ENCODE measurements around the gene HDAC4.

HDAC4 gene

DNA sequence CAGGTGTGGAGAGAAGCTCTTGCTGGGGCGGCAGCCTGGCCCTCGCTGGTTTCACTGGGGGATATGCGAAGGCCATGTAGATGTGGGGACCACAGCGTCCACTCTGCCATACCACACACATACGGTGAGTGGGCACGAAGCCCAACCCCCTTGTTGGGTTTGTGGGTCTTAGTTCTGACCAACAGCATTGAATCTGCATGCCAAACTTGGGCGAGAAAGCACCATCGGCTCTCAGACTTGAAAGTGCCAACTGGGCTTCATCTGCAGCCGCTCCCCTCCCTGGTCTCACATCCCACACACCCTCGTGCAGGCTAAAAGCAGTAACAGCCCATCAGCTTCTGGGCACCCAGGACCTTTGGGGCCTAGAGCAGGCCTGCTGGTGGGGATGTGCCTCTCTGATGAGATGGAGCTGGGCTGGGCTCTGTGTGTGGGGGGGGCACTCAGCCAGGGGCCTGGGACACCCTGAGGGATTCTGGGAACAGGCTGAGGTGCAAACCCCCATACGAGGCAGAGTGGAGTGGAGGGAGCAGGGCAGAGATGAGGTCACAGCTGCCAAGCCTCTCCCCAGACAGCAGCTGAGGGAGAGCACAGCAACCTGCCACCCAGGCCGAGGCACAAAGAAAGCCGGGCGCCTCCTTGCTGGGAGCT, 288.6 kb downstream of the HDAC4 start:
- no peak for DNase-seq

DNA sequence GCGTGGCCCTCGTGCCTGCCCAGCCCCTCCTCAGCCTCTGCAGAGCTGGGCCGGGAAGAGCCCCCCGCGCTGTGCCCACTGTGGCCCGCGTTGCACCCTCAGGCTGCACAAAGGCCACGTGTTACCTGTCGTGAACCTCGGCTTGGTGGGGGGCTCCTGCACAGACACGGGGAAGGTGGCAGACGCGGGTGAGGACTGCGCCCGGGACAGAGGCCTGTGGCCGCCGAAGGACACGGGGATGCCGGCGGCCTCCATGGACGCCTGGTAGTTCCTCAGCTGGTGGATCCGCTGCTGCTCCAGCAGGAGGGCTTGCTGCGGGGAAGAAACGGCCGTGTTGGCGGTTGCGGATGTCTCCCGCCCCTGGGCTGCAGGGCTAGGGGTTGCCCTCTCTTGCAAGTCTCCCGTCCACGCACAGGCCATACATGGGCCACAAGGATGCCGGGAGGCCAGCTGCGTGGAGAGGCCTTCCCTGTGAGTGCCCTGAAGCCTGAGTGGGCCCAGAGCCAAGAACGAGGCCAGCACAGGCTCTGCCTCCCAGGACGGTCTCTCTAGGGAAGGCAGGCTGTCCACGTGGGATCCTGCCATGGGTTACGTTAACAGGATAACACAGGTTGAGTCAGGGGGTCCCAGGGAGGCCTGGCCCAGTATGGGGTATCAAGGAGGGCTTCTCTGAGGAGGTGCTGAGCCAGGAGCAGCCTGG, 289.3 kb downstream of the HDAC4 start:
- no peak for DNase-seq

DNA sequence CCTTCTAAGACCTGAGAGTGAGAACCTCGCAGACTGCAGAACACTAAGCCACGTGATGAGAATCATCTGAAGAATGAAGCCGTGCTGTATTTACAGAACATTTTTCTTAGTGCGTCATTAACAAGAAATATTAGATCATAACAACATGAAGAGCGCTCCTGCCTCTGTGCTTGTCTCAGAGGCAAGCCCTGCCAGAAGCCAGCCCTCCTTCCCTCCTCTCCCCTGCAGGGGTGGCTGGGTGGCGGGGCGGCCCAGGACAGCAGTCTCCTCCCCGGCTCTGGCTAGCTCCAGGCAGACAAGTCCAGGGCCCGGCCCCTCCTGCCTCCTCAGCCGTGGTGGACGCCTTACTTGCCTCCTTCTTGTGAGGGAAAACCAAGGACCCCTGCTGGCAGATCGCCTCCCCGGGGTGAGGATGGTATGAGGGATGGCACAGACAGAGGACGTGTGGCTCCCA, 290.2 kb downstream of the HDAC4 start:
- DNase-seq: no peak

DNA sequence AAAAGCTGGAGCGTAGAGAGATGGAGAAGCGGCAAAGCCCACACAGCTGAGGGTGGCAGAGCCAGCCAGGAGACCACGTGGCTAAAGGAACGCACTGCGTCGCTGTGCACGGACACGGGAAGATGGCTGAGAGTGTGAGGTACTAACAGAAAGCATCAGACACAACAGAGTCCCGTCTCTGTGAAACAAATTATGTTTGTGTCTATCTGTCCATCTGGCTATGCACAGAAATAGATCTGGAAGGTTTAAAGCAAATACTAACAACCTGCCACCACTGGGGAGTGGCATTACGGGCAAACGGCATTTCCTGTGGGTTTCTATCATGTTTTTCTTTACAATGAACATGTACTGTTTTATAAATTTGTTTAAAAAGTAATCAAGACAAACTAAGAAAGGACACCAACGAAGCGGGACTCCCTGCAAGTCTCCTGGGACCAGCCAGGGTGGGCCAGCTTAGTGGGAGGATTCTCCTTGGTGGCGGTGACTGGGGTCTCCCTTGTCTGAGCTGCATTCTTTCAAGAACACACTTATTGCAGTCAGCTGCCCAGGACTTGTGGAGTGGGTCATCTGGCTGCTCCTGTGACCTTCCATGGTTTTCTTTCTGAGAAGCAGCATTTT, 290.8 kb downstream of the HDAC4 start:
- DNase-seq: no peak

DNA sequence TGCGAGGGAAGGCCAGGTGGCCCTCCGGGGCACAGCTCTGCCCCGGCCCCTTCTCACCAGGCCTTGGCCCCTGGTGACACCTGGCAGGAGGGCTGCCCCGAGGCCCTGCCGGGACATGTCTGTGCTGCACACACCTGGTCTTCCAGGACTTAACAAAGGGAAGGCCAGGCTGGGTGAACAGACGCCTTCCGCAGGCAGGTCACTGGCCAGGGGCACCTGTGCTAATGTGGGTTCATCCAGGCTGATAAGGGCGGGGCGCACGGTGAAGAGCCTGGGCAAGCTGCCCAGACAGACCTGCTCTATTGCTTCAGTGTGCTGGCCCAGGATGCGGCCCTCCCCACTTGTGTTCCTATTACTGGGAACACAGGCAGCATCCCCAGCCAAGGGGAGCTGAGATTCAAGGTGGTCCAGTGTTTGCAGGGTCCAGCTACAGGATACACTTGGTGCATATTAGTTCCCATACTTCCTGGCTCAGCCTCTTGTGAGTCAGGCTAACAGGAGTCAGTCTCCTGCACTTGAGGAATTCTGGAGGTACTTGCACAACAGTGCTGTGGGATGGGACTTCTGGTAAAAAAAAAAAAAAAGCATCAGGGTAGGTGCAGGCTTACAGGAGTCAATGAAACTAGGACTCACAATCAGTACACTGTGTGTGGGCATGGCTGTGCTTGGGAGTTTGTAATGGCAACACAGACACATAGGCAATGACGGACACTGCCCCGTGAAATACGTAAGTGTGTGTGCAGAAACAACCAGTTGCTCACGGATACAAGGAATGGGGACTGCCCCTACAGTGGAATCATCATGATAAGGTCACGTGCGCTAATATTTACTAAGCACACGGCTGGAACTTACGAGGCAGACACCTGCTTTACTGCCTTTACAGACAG, 291.5 kb downstream of the HDAC4 start:
- no peak for DNase-seq

DNA sequence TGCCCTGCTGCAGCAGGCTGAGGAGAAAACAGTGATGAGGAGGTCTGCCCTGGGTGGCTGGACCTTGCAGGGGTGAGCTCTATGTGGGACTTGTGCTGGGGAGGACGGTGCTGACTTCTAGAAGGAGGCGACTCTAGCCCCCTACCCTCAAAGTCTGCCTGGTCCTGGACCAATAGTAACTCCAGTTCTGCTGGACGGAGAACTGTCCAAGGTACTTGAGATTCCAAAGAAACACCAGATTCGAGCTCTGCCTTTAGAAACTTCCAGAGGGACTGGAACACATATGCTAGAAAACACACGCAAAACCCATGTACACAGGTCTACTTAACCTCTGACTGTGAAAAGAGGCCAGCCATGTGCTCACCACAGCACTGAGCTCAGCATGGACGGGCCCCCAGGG, 292.4 kb downstream of the HDAC4 start:
- DNase-seq: no peak

DNA sequence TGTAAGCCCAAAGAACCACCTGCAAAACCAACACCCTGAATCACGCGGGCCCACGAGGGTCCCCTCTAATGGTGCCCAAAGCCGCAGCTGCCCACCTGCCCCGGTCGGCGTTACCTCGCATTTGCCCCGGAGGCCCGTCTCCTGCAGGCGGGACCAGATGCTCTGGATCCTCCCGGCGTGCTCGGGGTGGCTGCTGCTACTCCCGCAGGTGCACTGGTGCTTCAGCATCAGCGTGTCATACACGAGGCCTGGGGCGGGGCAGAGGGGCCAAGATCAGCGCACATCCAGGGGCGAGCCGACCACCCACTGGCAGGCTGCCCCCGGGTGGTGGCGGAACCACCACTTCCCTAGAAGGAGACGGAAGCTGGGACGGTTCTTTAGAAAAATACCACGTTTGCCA, 292.9 kb downstream of the HDAC4 start:
- no peak for DNase-seq

DNA sequence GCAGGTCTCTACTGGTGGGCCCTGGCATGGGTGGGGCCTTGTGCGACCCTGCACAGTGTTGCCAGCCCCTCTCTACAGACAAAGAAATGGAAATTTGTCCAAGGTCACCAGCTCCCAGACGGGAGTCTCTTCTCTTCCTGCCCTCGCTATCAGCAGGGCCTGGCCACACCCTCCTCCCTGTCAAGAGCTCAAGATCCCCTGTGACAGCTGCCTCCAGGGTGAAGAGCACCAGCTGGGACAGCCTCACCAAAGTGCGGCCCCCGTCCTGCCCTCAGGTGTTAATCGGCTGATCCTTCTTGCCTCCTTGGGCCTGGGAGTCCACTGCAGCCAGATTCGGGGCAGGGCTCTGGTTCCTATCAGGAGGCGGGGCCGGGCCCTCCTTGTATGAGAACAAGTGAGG, 293.9 kb downstream of the HDAC4 start:
- DNase-seq: peak; percentile 5

DNA sequence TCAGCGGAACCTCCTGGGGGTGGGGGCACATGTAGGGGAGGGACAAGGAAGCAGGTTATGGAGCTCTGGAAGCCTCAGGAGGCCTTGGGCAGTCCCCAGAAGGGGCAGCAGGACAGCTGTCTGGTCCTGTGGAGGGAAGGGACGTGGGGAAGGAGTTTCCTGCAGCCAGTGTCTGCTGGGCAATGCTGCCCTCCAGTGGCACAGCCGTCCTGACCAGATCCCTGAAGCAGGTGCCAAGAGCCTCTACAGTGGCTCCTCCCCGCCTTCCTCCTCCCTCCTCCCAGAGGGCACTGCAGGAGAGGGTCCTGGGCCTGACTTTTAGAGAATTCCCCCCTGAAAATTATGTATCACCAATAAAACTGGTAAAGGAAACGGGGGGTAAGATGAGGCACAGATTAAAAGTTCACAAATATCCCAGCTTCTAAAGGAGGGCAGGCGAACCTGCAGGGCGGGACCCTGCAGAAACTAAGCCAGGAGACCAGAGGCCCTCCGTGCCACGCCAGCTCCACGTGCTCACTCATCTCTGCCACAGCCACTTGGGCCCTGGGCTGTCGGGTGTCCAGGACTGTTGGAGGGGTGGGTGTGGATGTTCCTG, 294.4 kb downstream of the HDAC4 start:
- DNase-seq: peak; percentile 71

DNA sequence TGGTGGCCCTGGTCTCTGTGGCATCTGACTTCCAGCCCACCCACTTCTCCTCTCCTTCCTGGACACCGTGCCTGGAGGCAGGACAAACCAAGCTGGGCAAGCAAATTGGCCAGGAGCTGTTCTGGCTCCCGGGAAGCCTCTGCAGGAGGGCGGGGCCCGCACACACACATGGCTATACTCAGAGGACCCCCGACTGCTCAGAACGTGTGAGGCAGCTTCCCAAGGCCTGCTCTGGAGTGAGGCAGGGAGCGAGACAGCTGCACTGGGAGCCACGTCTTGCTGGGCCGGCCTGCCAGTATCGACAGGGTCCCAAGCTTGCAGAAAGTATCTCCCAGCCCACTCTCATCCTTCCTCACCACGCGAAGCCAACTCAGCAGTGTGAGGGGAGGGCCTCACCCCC, 295.6 kb downstream of the HDAC4 start:
- no peak for DNase-seq

DNA sequence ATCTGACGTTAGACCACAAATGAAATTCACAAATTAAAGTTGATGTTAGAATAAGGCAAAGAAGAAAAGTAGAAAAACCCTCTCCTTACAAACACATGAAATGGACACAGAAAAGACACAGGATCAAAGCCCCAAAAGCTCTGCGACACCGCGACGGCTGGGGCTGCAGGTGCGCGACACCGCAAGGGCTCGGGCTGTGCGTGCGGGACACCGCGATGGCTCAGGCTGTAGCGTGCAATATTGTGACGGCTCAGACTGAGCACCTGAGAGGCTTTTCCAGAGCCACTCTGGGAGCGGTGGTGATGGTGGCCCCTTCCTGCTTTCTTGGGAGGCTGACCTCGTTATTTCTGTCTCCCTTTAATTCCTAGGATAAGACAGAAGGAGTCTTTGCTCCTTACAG, 296.0 kb downstream of the HDAC4 start:
- no peak for DNase-seq

DNA sequence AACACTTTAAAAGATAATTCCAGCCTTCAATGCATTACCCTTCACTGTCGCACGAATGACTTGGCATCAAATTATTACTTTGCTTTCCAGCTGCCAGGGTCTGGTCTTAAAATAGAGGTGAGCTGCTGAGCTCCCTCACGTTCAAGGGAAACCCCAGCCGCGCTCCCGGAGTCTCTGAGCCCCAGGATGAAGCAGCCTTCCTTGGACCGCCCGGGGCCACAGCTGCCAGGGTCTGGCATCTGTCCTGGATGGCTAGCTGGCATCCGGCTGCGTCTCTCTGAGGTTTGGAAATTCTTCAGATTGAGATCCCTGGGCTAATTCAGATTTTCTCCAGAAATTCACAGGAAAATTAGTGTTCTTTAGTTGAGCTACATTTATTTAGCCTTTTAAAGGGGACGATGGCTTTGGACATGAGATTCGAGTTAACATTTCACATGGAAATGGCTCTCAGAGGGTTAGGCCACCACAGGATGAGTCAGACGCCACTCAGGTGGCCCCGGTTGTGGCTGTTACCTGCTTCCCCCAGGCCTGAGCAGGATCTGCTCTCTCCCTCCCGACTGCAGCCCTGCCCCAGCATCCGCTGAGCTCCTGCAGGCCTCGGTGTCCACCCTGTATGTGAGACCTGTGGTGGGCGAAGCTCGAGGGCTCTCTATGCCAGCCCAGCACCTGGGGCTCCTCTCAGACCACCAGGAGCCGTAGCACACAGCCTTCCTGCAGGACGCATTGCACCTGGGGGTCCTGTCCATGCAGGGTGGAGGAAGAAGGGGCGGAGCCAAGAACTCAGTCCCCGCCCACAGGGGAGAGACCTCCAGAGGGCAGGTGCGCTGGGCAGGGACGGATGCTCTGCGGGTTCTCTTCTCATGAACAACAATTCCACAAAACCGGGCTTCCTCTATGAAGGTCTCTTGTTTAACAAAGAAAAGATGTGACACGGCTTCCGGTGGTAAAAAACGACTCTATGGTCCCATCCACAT, 297.4 kb downstream of the HDAC4 start:
- no peak for DNase-seq

DNA sequence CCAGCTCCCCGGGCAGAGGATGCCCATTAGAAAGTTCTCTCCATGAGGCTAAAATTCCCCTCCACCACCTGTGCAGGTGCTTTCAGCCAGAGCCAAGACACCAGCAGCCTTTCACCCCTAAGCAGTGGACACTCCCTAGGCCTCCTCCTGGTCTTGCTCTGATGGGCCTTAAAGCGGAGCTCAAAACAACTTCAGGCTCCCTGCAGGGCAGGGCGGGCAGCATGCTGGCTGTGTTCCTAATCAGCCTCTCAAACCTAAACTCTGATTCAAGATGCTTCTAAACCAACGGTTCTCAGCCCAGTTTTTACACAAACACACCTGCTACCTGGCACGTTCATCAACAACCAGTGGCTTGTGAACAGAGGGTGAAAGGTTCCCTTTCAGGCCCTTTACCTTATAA, 298.6 kb downstream of the HDAC4 start:
- no peak for DNase-seq

DNA sequence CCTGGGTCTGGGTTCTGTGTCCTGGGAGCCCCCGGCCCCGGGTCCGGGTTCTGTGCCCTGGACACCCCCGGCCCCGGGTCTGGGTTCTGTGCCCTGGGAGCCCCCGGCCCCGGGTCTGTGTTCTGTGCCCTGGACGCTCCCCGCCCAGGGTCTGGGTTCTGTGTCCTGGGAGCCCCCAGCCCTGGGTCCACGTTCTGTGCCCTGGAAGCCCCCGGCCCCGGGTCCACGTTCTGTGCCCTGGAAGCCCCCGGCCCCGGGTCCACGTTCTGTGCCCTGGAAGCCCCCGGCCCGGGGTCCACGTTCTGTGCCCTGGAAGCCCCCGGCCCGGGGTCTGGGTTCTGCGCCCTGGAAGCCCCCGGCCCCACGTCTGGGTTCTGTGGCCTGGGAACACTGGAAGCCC, 299.0 kb downstream of the HDAC4 start:
- no peak for DNase-seq

DNA sequence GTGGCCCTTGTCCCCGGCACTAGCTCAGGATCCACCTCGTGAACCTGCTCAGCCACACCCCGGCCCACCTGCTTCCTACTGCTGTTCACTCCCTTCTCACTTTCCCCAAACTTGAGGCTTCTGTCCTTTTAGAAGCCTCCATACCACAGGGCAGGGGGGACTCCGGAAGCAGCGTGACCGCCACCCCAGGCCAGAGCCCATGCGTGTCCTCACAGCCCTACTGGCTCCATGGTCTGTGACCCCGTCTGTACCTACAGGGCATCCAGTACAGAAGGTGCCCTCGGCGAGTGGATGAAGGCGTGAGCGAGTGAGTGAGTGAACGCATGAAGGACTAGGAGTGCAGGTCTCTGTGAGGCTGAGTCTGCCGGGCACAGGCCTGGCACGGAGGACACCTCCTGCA, 299.7 kb downstream of the HDAC4 start:
- no peak for DNase-seq

DNA sequence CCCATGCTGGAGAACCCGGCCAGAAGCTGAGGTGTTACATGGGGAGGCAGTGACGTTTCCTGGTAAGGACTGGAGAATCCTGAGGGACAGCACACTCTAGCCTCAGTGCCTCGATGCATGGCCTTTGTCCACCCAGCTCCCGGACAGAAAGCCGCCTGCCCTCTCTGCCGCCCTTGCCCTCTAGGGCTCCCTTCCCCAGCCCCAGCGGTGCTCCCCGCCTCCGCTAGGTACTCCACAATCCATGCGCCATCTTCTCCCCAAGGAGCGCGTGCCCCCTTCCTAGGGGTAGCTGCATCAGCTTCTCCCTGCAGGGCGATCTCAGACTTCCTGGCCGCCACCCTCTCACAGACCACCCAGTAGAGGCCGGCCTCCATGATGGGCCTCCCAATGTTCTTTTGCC, 301.3 kb downstream of the HDAC4 start:
- no peak for DNase-seq

DNA sequence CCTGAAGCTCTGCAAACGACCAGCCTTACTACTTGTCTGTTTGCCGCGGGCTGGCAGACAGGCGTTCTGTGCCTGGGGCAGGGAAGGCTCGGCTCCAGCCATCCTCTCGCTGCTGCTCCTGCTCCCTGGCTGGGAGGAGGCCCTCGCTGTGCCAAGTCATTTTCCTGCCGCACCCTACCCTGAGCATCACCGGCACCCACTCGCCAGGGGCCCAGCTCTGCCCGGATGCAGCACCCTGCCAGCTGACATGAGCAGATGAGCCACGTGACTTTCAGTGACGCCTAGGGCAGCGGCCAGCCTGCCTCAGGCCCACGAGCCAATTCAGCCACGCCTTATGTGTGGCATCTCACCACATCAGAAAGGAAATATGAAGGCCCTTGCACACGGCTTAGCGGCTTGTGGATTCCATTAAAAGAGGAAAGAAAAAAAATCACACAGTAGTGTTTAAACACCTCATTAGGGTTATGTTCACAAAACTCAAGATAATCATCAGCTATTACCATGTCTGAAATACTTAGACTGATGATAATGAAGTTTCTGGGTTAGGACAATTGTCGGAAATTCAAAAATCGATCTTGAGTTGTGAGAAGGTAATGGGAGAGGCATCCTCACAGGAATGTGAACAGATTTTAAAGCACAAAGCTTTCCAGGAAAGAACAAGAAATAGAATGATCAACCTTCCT, 302.4 kb downstream of the HDAC4 start:
- no peak for DNase-seq

DNA sequence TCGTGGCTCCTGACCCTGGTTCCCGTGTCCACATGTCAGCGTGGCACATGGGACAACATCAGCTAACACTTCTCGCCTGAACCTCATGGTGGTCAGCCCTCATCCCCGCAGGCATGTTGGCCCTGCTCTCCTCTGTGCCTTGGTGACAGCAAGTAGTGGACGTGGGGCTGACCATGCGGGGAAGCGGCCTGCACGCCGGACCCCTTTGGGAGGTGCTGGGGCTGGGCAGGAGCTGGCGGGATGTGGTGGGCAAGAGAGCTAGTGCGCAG, 303.5 kb downstream of the HDAC4 start:
- no peak for DNase-seq

DNA sequence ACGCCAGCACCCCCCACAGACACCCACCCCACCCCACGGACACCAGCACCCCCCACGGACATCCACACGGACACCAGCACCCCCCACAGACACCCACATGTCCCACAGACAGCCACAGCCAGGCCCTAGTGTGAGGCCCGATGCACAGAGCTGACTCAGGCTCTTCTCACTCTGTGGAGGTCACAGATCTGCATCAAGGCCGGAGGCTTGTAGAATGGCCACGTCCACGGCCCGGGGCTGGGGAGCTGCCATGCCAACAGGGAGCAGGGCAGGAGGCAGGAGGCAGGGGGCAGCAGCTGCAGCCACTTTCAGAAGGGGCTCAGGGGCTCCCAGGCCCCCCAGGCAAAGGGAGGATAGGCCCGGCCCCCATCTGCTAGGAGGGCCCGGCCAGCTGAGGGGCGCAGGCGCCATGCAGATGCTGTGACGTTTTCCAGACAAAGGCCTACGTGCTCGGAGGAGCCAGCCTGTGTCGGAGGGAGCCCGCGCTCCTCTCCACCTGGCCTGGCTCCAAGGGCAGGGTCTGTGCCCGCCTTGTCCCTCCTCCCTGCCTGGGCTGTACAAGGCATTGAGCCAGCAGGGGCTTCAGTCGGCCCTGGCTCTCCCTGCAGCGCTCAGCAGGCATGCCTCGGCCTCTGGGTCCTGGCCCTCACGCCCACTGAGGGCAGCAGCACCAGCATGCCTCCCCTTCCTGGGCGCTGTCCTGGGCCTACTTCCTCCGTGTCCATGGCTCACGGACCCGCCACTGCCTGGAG, 304.0 kb downstream of the HDAC4 start:
- DNase-seq: no peak

DNA sequence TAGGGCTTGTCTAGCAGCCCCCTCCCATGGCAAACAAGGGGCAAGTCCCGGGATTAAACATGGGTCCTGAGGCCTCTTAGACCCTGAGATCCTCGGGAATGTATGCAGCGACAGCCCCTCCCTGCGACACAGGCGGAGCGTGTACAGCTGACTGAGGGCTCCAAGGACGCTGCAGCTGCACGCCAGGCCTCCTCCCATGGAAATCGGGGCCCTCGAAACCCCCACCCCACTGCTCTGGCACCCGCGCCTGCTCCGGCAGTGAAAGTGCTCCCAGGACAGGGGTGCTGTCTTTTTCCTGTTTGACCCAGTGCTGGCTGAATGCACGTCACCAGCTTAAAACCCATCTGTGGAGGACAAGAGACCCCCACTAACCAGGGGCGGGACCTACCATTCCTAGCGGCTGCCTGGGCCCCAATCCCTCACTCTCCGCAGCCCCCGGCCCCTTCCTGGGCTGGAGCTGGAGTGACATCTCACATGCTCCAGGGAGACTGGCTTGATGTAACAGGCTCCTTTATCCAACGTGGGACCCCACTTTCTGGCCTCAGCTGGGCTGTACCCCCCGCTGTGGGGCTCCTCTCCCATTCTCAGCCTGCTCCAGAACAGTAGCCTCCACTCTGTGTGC, 305.2 kb downstream of the HDAC4 start:
- no peak for DNase-seq
